Stomach (tissue), 9 donors: ENCODE measurements around the gene PPIF. TPM values are rescaled to one million over a fixed set of nuclear protein-coding genes. Genes with fewer than 3 reads are reported as not detected.

Source experiments
- DNase-seq, 2 donors: peaks; one replicate each; pipeline versions ENCODE4 v3.0.0 to v3.0.0-alpha.2; 2013 to 2019
- H3K27ac ChIP-seq, 5 donors: fragments of 200-600 bp in 4 of 5; sonication (generic) in 4 of 5; one replicate each; pipeline ENCODE4 v1.5.1; 2013 to 2019; ENCODE audit warnings: mild to moderate bottlenecking in 1 of 5, moderate library complexity in 1 of 5
- H3K27me3 ChIP-seq, 3 donors: fragments of 200-600 bp; sonication (generic); one replicate each; pipeline ENCODE4 v1.5.1; 2017 to 2019; ENCODE audit warnings: mixed run types in 1 of 3
- H3K36me3 ChIP-seq, 4 donors: fragments of 200-600 bp; sonication (generic); 1 replicate in 3 of 4; 2 replicates in 1 of 4; pipeline ENCODE4 v1.5.1; 2016 to 2019
- H3K4me1 ChIP-seq, 4 donors: fragments of 200-600 bp; sonication (generic); one replicate each; pipeline ENCODE4 v1.5.1; 2016 to 2019
- H3K4me3 ChIP-seq, 4 donors: fragments of 200-600 bp; sonication (generic) in 3 of 4; one replicate each; pipeline ENCODE4 v1.5.1; 2016 to 2019; ENCODE audit warnings: mild to moderate bottlenecking in 1 of 4
- H3K9me3 ChIP-seq, 4 donors: fragments of 200-600 bp; sonication (generic); one replicate each; pipeline ENCODE4 v1.5.1; 2016 to 2019
- EP300 ChIP-seq: sonication (generic); formaldehyde crosslinking; IDR thresholded peaks from one replicate; pipeline ENCODE4 v1.6.1; 2017; ENCODE audit warnings: antibody characterized with exemption
- POLR2A ChIP-seq, 4 donors: fragments of 450-650 bp; IDR thresholded peaks; one replicate each; pipeline ENCODE4 v1.6.1; 2016; ENCODE audit warnings: antibody characterized with exemption in 4 of 4, control low read depth in 2 of 4, mild to moderate bottlenecking in 1 of 4, moderate library complexity in 1 of 4
- POLR2AphosphoS5 ChIP-seq, 3 donors: sonication (generic); formaldehyde crosslinking; IDR thresholded peaks; one replicate each; pipeline ENCODE4 v1.6.1; 2016; ENCODE audit warnings: antibody characterized with exemption in 3 of 3
- WGBS, 5 donors: extraction: QIAGEN DNeasy Blood & Tissue Kit in 3 of 5; methylation state at CpG; one replicate each; pipeline versions ENCODE4 v1.1.5 to v1.1.7; 2013 to 2018; 5-methylcytosine and 5-hydroxymethylcytosine counted together
- intact Hi-C: fragments of 100-400 bp; cut with DNase I; formaldehyde crosslinking; loops from one replicate; pipeline ENCODE4 v1.15.1; 2023; ENCODE audit warnings: low total_unique reads
- polyA plus RNA-seq, 3 donors: library from polyadenylated mRNA; stranded (reverse); fragments of 200-250 nt; gene quantifications; one replicate each; pipeline ENCODE4 v1.2.3, GENCODE V29; 2013
- total RNA-seq, 5 donors: library from RNA; depleted of rRNA; stranded (reverse); fragments of >200 nt; gene quantifications; one replicate each; pipeline versions ENCODE4 v1.1.0 to v1.2.3, GENCODE V29; 2014 to 2016
- TF ChIP-seq, protein P1 (sequence below), 7 experiments: fragments of 450-650 bp in 4 of 7; fragments of 200-600 bp in 3 of 7; sonication (generic) in 3 of 7; IDR thresholded peaks; one replicate each; pipeline ENCODE4 v1.5.1; 2016 to 2019; ENCODE audit warnings: antibody characterized with exemption in 7 of 7, control low read depth in 2 of 7, mild to moderate bottlenecking in 1 of 7
- donor health status: healthy with polysubstance abuse.
- donor health status: Bipolar disorder and iron deficiency.
- donor health status: healthy.

The PPIF gene
- total and polyA plus RNA-seq, 8 donors = 6.4 to 177 (median 50.8) TPM

DNA sequence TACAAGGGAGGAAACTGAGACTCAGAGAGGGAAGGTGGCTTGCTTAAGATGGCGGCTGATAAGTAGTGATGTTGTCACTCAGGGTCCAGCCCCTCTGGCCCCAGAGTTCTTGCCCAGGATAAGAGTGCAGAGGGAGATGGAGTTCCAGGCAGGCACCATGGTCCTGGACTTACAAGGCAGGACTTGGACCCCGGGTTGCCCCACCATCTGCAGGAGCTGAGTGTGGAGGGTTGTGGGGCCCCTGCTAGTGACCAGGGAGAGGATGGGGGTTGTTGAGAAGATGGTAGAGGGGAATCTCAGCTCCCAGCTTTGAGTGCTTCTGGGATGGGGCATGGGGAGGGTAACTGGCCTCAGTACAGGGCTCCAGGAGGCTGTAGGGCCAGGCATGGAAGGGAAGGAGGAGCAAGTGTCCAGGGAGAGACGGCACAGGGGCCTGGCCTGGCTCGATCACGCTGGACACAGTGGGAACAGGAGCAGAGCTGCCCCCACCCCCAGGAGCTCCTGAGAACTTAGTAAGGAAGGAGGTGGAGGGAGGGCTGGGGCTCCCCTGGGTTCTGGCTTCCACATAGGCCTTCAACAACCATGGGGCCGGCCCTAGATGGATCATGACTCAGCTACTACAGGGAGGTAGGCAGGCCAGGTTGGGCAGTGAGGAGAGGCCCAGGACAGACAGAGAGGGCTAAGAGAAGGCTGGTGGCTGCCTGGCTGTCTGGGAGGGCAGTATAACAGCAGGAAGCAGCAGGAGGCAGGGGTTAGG is 28.2 kb downstream of the PPIF start:
- DNase-seq = no peak
- Histone ChIP-seq H3K27ac (no peak overlapping the region), H3K9me3 (peaks cover 0 to 3% (median 1%) of the 10 kb centered on the region in 4 donors), H3K4me1 (peaks cover 20 to 36% (median 27%) of the 10 kb centered on the region in 4 donors), H3K27me3 (no peaks in the 10 kb centered on the region), H3K36me3 (no peaks in the 10 kb centered on the region), H3K4me3 (no peak overlapping the region)
- TF ChIP-seq EP300 = no peak
- TF ChIP-seq POLR2A (IDR thresholded peaks at IDR 0.05) = no peak
- TF ChIP-seq POLR2AphosphoS5 (IDR thresholded peaks at IDR 0.05) = no peak
- WGBS, 5 donors = 82 to 86% (median 83%) methylated on average over 5 to 6 of the region's 6 CpGs
- intact Hi-C loops = no loop called here

GRCh38 chr10:79376078-79376628 is 28.9 kb downstream of the PPIF start:
- H3K4me3 ChIP-seq = no peak overlapping the region
- TF ChIP-seq POLR2A (IDR thresholded peaks at IDR 0.05) = no peak
- TF ChIP-seq POLR2AphosphoS5 (IDR thresholded peaks at IDR 0.05) = no peak
- H3K36me3 ChIP-seq = no peaks in the 10 kb centered on the region
- no peak overlapping the region for H3K27ac ChIP-seq
- DNase-seq = no peak
- peaks cover 25 to 42% (median 34%) of the 10 kb centered on the region in 4 donors for H3K4me1 ChIP-seq
- intact Hi-C loops = no loop called here
- WGBS, 5 donors = 71 to 88% (median 84%) methylated on average over 9 to 11 of the region's 11 CpGs
- no peaks in the 10 kb centered on the region for H3K27me3 ChIP-seq
- H3K9me3 ChIP-seq = no peaks in the 10 kb centered on the region

- Histone ChIP-seq H3K4me3 (no peak overlapping the region), H3K4me1 (peaks cover 29 to 50% (median 40%) of the 10 kb centered on the region in 4 donors), H3K9me3 (no peaks in the 10 kb centered on the region), H3K36me3 (no peaks in the 10 kb centered on the region), H3K27me3 (no peaks in the 10 kb centered on the region), H3K27ac (no peak overlapping the region)
- TF ChIP-seq POLR2AphosphoS5 (IDR thresholded peaks at IDR 0.05) (no peak), EP300 (no peak), POLR2A (IDR thresholded peaks at IDR 0.05) (no peak)
- TF ChIP-seq, protein P1, sequence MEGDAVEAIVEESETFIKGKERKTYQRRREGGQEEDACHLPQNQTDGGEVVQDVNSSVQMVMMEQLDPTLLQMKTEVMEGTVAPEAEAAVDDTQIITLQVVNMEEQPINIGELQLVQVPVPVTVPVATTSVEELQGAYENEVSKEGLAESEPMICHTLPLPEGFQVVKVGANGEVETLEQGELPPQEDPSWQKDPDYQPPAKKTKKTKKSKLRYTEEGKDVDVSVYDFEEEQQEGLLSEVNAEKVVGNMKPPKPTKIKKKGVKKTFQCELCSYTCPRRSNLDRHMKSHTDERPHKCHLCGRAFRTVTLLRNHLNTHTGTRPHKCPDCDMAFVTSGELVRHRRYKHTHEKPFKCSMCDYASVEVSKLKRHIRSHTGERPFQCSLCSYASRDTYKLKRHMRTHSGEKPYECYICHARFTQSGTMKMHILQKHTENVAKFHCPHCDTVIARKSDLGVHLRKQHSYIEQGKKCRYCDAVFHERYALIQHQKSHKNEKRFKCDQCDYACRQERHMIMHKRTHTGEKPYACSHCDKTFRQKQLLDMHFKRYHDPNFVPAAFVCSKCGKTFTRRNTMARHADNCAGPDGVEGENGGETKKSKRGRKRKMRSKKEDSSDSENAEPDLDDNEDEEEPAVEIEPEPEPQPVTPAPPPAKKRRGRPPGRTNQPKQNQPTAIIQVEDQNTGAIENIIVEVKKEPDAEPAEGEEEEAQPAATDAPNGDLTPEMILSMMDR (IDR thresholded peaks at IDR 0.05) = no peak
- intact Hi-C loops = no loop called here
- no peak for DNase-seq
- 91 to 98% (median 95%) methylated on average over 12 of the region's 12 CpGs for WGBS, 5 donors
These were observed 29.7 kb downstream of the PPIF start for GRCh38 chr10:79376751-79377556.

DNA sequence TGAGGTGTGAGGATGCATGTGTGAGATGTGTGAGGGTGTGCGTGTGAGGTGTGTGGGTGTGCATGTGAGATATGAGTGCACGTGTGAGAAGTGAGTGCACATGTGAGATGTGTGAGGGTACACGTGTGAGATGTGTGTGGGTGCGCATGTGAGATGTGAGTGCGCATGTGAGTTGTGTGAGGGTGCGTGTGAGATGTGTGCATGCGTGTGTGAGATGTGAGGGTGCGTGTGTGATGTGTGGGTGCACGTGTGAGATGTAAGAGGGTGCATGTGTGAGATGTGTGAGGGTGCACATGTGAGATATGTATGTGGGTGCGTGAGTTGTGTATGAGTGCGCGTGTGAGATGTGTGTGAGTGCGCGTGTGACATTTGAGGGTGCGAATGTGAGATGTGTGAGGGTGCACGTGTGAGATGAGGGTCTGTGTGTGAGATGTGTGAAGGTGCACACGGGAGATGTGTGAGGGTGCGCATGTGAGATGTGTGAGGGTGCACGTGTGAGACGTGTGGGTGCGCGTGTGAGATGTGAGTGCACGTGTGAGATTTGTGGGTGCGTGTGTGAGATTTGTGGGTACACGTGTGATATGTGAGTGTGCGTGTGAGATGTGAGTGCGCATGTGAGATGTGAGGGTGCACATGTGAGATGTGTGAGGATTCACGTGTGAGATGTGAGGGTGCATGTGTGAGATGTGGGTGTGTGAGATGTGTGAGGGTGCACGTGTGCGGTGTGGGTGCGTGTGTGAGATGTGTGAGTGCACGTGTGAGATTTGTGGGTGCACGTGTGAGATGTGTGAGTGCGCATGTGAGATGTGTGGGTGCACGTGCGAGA is 30.5 kb downstream of the PPIF start:
- DNase-seq = no peak
- intact Hi-C loops = no loop called here
- H3K4me1 ChIP-seq = peaks cover 33 to 59% (median 46%) of the 10 kb centered on the region in 4 donors

More for the DNA sequence above, 30.5 kb downstream of the PPIF start:
- H3K9me3 ChIP-seq = no peaks in the 10 kb centered on the region
- no peaks in the 10 kb centered on the region for H3K36me3 ChIP-seq
- TF ChIP-seq EP300 (no peak), POLR2A (IDR thresholded peaks at IDR 0.05) (no peak), POLR2AphosphoS5 (IDR thresholded peaks at IDR 0.05) (no peak)
- TF ChIP-seq, protein P1 (IDR thresholded peaks at IDR 0.05) = no peak
- 92 to 96% (median 94%) methylated on average over 36 of the region's 36 CpGs for WGBS, 5 donors
- no peak overlapping the region for H3K27ac ChIP-seq
- H3K4me3 ChIP-seq = no peak overlapping the region
- no peaks in the 10 kb centered on the region for H3K27me3 ChIP-seq
